NB4 (cell line): ENCODE measurements around the gene RSU1.
"Not testable (repeated sequence)": the region's sequence is repeated elsewhere in the genome, so short reads cannot be mapped to it uniquely, and the experiment has no call there.

ENCODE experiments used
- POLR2A ChIP-seq: IDR thresholded peaks from 2 replicates; pipeline ENCODE4 v1.6.1; 2011; ENCODE audit warnings: mild to moderate bottlenecking; ENCODE audit not compliant: insufficient read length; ENCODE audit errors: extremely low read depth
- TF ChIP-seq, protein P1 (sequence below): IDR thresholded peaks from 2 replicates; pipeline ENCODE4 v1.6.1; 2011; ENCODE audit warnings: low read depth, low read length

DNA sequence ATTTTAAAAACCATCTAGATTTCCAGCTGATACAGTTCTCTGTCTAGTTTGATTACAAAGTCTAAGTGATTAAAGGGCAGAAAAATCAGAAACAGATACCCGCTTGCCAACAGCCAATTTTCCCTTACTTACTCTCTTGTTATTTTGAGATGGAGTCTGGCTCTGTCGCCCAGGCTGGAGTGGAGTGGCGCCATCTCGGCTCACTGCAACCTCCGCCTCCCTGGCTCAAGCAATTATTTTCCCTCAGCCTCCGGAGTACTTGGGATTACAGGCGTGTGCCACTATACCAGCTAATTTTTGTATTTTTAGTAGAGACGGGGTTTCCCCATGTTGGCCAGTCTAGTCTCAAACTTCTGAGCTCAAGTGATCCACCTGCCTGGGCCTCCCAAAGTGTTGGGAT is 10.2 kb upstream of the RSU1 start:
- TF ChIP-seq POLR2A, result not testable (repeated sequence)
- TF ChIP-seq, protein P1, sequence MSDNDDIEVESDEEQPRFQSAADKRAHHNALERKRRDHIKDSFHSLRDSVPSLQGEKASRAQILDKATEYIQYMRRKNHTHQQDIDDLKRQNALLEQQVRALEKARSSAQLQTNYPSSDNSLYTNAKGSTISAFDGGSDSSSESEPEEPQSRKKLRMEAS, result not testable (repeated sequence)
